Ishikawa (cell line): ENCODE measurements around the gene RELT.

ENCODE experiments used
- CEBPB ChIP-seq: IDR thresholded peaks from 2 replicates; pipeline ENCODE4 v1.6.1; 2012
- CREB1 ChIP-seq: IDR thresholded peaks from 2 replicates; pipeline ENCODE4 v1.6.1; 2012; ENCODE audit warnings: low read depth
- EGR1 ChIP-seq: IDR thresholded peaks from 2 replicates; pipeline ENCODE4 v1.6.1; 2012
- EP300 ChIP-seq: IDR thresholded peaks from 2 replicates; pipeline ENCODE4 v1.6.1; 2012; ENCODE audit warnings: borderline replicate concordance
- FOXM1 ChIP-seq: IDR thresholded peaks from 2 replicates; pipeline ENCODE4 v1.6.1; 2012; ENCODE audit warnings: low read depth, borderline replicate concordance
- MAX ChIP-seq: IDR thresholded peaks from 2 replicates; pipeline ENCODE4 v1.6.1; 2012
- REST ChIP-seq: IDR thresholded peaks from 2 replicates; pipeline ENCODE4 v1.6.1; 2012; ENCODE audit warnings: low read depth, mild to moderate bottlenecking
- TCF12 ChIP-seq: IDR thresholded peaks from 2 replicates; pipeline ENCODE4 v1.6.1; 2012; ENCODE audit warnings: low read depth
- TEAD4 ChIP-seq: IDR thresholded peaks from 2 replicates; pipeline ENCODE4 v1.6.1; 2012
- USF1 ChIP-seq: IDR thresholded peaks from 2 replicates; pipeline ENCODE4 v1.6.1; 2012
- YY1 ChIP-seq: IDR thresholded peaks from 2 replicates; pipeline ENCODE4 v1.6.1; 2012; ENCODE audit warnings: low read depth
- ZBTB7A ChIP-seq: IDR thresholded peaks from 2 replicates; pipeline ENCODE4 v1.6.1; 2012; ENCODE audit warnings: low read depth

DNA sequence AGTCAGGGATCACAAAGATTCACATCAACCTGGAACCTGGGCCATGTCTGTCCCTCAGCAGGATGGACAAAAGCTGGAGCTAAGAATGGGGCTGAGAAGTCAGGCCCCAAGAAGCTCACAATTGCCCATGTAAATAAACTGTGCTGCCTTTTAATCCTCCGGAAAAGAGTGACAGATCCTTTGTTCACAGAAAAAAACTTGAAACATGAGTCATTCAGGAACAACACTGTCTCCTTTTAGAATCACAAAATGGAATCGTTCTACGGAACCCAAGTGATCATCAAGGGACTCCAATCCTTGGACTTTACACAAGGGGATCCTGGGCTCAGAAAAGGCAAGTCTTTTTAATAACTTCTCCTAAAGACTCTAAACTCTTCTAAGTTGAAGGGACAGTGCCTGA, 36.1 kb downstream of the RELT start:
- TF ChIP-seq MAX (no peak), YY1 (no peak), TEAD4 (no peak), FOXM1 (no peak), REST (no peak), USF1 (no peak), EP300 (no peak), CEBPB (no peak), EGR1 (no peak), TCF12 (no peak), ZBTB7A (no peak), CREB1 (no peak)
